H9 (cell line): ENCODE data around the gene S1PR2. TPM values are rescaled to one million over a fixed set of nuclear protein-coding genes. Genes with fewer than 3 reads are reported as not detected.

Experiments used
- DNase-seq: peaks from one replicate; pipeline ENCODE4 v3.0.0-alpha.2; 2017
- H2AFZ ChIP-seq: one replicate; pipeline ENCODE4 v1.6.1; 2013; ENCODE audit warnings: mild to moderate bottlenecking, low read length, control low read depth, moderate library complexity
- H2AK5ac ChIP-seq: 2 replicates; pipeline ENCODE4 v1.6.1; 2013; ENCODE audit warnings: low read length, control low read depth, mixed read lengths; ENCODE audit not compliant: insufficient read length
- H2BK120ac ChIP-seq: one replicate; pipeline ENCODE4 v1.6.1; 2013; ENCODE audit warnings: low read depth, mild to moderate bottlenecking, low read length, control low read depth, inconsistent platforms; ENCODE audit not compliant: poor library complexity, severe bottlenecking
- H2BK12ac ChIP-seq: 2 replicates; pipeline ENCODE4 v1.6.1; 2013; ENCODE audit warnings: low read length, control low read depth, mixed read lengths, low read depth; ENCODE audit not compliant: insufficient read length
- H2BK15ac ChIP-seq: 2 replicates; pipeline ENCODE4 v1.6.1; 2013; ENCODE audit warnings: low read depth, low read length, control low read depth
- H2BK20ac ChIP-seq: one replicate; pipeline ENCODE4 v1.6.1; 2013; ENCODE audit warnings: low read depth, mild to moderate bottlenecking, low read length, control low read depth, inconsistent platforms; ENCODE audit not compliant: poor library complexity, severe bottlenecking
- H2BK5ac ChIP-seq: 2 replicates; pipeline ENCODE4 v1.6.1; 2013; ENCODE audit warnings: low read length, control low read depth, mixed read lengths; ENCODE audit not compliant: insufficient read length
- H3K14ac ChIP-seq: 2 replicates; pipeline ENCODE4 v1.6.1; 2013; ENCODE audit warnings: low read length, control low read depth; ENCODE audit not compliant: insufficient read depth
- H3K18ac ChIP-seq: 2 replicates; pipeline ENCODE4 v1.6.1; 2013; ENCODE audit warnings: low read depth, mild to moderate bottlenecking, mixed read lengths, low read length, control low read depth; ENCODE audit not compliant: insufficient read length
- H3K23ac ChIP-seq: 2 replicates; pipeline ENCODE4 v1.6.1; 2013; ENCODE audit warnings: low read length, control low read depth, mixed read lengths, low read depth; ENCODE audit not compliant: insufficient read length
- H3K23me2 ChIP-seq: 2 replicates; pipeline ENCODE4 v1.6.1; 2013; ENCODE audit warnings: low read depth, mild to moderate bottlenecking, mixed read lengths, low read length, control low read depth; ENCODE audit not compliant: insufficient read length, poor library complexity, severe bottlenecking
- H3K27ac ChIP-seq: 2 replicates; pipeline ENCODE4 v1.5.1; 2013; ENCODE audit warnings: low read length, control low read depth, mixed read lengths, low read depth; ENCODE audit not compliant: insufficient read length
- H3K27me3 ChIP-seq: 2 replicates; pipeline ENCODE4 v1.6.1; 2013; ENCODE audit warnings: low read length, control low read depth, inconsistent platforms; ENCODE audit not compliant: insufficient read depth
- H3K4ac ChIP-seq: 2 replicates; pipeline ENCODE4 v1.6.1; 2013; ENCODE audit warnings: low read depth, mild to moderate bottlenecking, control low read depth, inconsistent platforms, low read length, moderate library complexity
- H3K4me1 ChIP-seq: 2 replicates; pipeline ENCODE4 v1.6.1; 2013; ENCODE audit warnings: low read length, control low read depth, inconsistent platforms; ENCODE audit not compliant: insufficient read depth
- H3K4me2 ChIP-seq: 2 replicates; pipeline ENCODE4 v1.6.1; 2013; ENCODE audit warnings: low read length, control low read depth, mixed read lengths; ENCODE audit not compliant: insufficient read length, insufficient read depth
- H3K56ac ChIP-seq: 2 replicates; pipeline ENCODE4 v1.6.1; 2013; ENCODE audit warnings: low read depth, mild to moderate bottlenecking, mixed read lengths, low read length, control low read depth; ENCODE audit not compliant: insufficient read length
- H3K79me1 ChIP-seq: 2 replicates; pipeline ENCODE4 v1.6.1; 2013; ENCODE audit warnings: low read depth, mild to moderate bottlenecking, moderate library complexity, low read length, control low read depth, inconsistent platforms; ENCODE audit not compliant: insufficient read depth, poor library complexity, severe bottlenecking
- H3K79me2 ChIP-seq: 2 replicates; pipeline ENCODE4 v1.6.1; 2013; ENCODE audit warnings: low read length, control low read depth, inconsistent platforms; ENCODE audit not compliant: insufficient read depth
- H3K9ac ChIP-seq: 2 replicates; pipeline ENCODE4 v1.6.1; 2013; ENCODE audit warnings: low read length, control low read depth, mixed read lengths; ENCODE audit not compliant: insufficient read length; ENCODE audit errors: extremely low read depth
- H3K9me3 ChIP-seq: one replicate; pipeline ENCODE4 v1.6.1; 2013; ENCODE audit warnings: low read depth, low read length, inconsistent platforms; ENCODE audit not compliant: control insufficient read depth
- H3T11ph ChIP-seq: one replicate; pipeline ENCODE4 v1.6.1; 2013; ENCODE audit warnings: mild to moderate bottlenecking, low read length, control low read depth, inconsistent platforms
- H4K20me1 ChIP-seq: one replicate; pipeline ENCODE4 v1.6.1; 2013; ENCODE audit not compliant: control insufficient read depth, insufficient read length, insufficient read depth
- H4K5ac ChIP-seq: 2 replicates; pipeline ENCODE4 v1.6.1; 2013; ENCODE audit warnings: low read depth, mild to moderate bottlenecking, mixed read lengths, low read length, control low read depth; ENCODE audit not compliant: insufficient read length
- H4K8ac ChIP-seq: replicated peaks from 2 replicates; pipeline ENCODE4 v1.6.1; 2013; ENCODE audit warnings: low read length, control low read depth, mixed read lengths, low read depth; ENCODE audit not compliant: insufficient read length
- H4K91ac ChIP-seq: 2 replicates; pipeline ENCODE4 v1.6.1; 2013; ENCODE audit warnings: low read depth, mild to moderate bottlenecking, moderate library complexity, mixed read lengths, low read length, control low read depth; ENCODE audit not compliant: insufficient read length
- H3K27ac Mint-ChIP-seq, 3 experiments: 2 replicates in 2 of 3; 3 replicates in 1 of 3; pipeline ENCODE4 v1.8.0; 2020 to 2021; ENCODE audit warnings: mixed read lengths in 3 of 3, mild to moderate bottlenecking in 1 of 3, moderate library complexity in 1 of 3
- H3K27me3 Mint-ChIP-seq: 2 replicates; pipeline ENCODE4 v1.8.0; 2021; ENCODE audit warnings: low read depth, mild to moderate bottlenecking, moderate library complexity, mixed read lengths
- H3K36me3 Mint-ChIP-seq, 3 experiments: 2 replicates in 2 of 3; 3 replicates in 1 of 3; pipeline ENCODE4 v1.8.0; 2020 to 2021; ENCODE audit warnings: low read depth in 3 of 3, mixed read lengths in 3 of 3; ENCODE audit not compliant: insufficient read depth in 1 of 3
- H3K4me1 Mint-ChIP-seq, 2 experiments: 2 replicates each; pipeline ENCODE4 v1.8.0; 2020; ENCODE audit warnings: mixed read lengths in 2 of 2
- H3K4me3 Mint-ChIP-seq, 2 experiments: 2 replicates in 1 of 2; 3 replicates in 1 of 2; pipeline ENCODE4 v1.8.0; 2020 to 2021; ENCODE audit warnings: mild to moderate bottlenecking in 2 of 2, mixed read lengths in 2 of 2, moderate library complexity in 1 of 2
- H3K9me3 Mint-ChIP-seq, 2 experiments: 2 replicates in 1 of 2; 3 replicates in 1 of 2; pipeline ENCODE4 v1.8.0; 2020; ENCODE audit warnings: mild to moderate bottlenecking in 2 of 2, mixed read lengths in 2 of 2, moderate library complexity in 1 of 2
- CTCF ChIP-seq: fragments of 200-600 bp; sonication (generic); conservative IDR thresholded peaks from 3 replicates; pipeline ENCODE4 v1.8.0; 2021; ENCODE audit warnings: antibody characterized with exemption, mild to moderate bottlenecking
- WGBS: extraction: QIAGEN DNeasy Blood & Tissue Kit; methylation state at CpG from one replicate; pipeline ENCODE4 v1.1.7; 2013; ENCODE audit warnings: missing lambda C conversion rate, low lambda C conversion rate, mixed read lengths; ENCODE audit not compliant: insufficient read length; ENCODE audit errors: extremely low coverage; 5-methylcytosine and 5-hydroxymethylcytosine counted together
- total RNA-seq: library from RNA; stranded (reverse); gene quantifications from 2 replicates; pipeline ENCODE4 v1.2.1, GENCODE V29; 2021

S1PR2 gene
- total RNA-seq, 1 experiment from 2014 or later: 11.5 TPM

GRCh38 chr19:10222201-10222890 lies 8.8 kb downstream of the S1PR2 start:
- no peak overlapping the region for H3T11ph ChIP-seq
- H2AFZ ChIP-seq: no peak overlapping the region
- no peak overlapping the region for H3K4me2 ChIP-seq
- H3K56ac ChIP-seq: no peak overlapping the region
- H3K23ac ChIP-seq: no peak overlapping the region
- H2BK5ac ChIP-seq: no peak overlapping the region
- H3K79me1 ChIP-seq: no peaks in the 10 kb centered on the region
- no peaks in the 10 kb centered on the region for H3K23me2 ChIP-seq
- TF ChIP-seq CTCF: no peak
- H4K5ac ChIP-seq: no peak overlapping the region
- no peaks in the 10 kb centered on the region for H3K27me3 ChIP-seq
- H3K79me2 ChIP-seq: no peaks in the 10 kb centered on the region
- no peak overlapping the region; a peak in 1 of 5 replicates for H3K4me3 Mint-ChIP-seq
- no peaks in the 10 kb centered on the region for H3K9me3 ChIP-seq
- no peak overlapping the region for H2AK5ac ChIP-seq
- H3K36me3 Mint-ChIP-seq: peaks cover 3 to 13% (median 8%) of the 10 kb centered on the region in 3 experiments; a peak in 6 of 7 replicates
- H2BK120ac ChIP-seq: no peak overlapping the region
- H3K27me3 Mint-ChIP-seq: no peaks in the 10 kb centered on the region
- no peaks in the 10 kb centered on the region for H3K4me1 ChIP-seq
- no peak overlapping the region for H3K18ac ChIP-seq
- no peak overlapping the region for H2BK12ac ChIP-seq
- H3K9ac ChIP-seq: no peak overlapping the region
- H4K91ac ChIP-seq: no peak overlapping the region
- H3K14ac ChIP-seq: no peak overlapping the region
- no peak overlapping the region for H3K27ac ChIP-seq
- no CpG with 5 or more reads among the region's 14 CpGs for WGBS
- no peaks in the 10 kb centered on the region for H3K9me3 Mint-ChIP-seq
- no peak overlapping the region for H4K8ac ChIP-seq
- no peak overlapping the region for H2BK15ac ChIP-seq
- H3K4ac ChIP-seq: no peak overlapping the region
- H3K27ac Mint-ChIP-seq: peak overlapping the region; percentile 19 to 95 (median 57); a peak in 4 of 7 replicates
- peaks cover 7 to 31% of the 10 kb centered on the region in 2 experiments for H3K4me1 Mint-ChIP-seq
- H4K20me1 ChIP-seq: no peaks in the 10 kb centered on the region
- no peak for DNase-seq
- H2BK20ac ChIP-seq: no peak overlapping the region
